Measurements from ENCODE around the gene NLRP13.
"Not testable (repeated sequence)": the region's sequence is repeated elsewhere in the genome, so short reads cannot be mapped to it uniquely, and the experiment has no call there.

NLRP13 gene

DNA sequence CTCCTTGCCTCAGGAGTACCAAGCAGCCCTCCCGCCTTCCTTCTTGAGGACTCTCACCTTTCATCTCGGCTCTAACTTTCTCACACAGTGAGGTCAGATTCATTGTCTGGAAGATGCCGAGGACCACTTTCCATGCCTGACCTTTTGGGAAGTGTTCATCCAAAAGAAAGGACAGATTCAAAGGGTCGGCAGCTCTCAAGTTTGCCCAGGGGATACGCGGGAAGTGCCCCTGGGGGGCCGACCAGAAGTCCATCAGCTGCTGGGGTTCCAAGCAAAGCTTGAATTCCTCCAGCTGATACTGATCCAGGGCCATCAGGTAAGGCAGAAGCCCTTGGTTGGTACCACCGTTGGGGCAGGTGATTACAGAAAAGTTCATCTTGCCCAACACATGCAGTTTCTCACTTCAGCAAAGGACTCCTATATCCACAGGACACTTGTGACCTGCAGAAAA is at the start of gene NLRP13:
Gene NLRP13 (minus strand): TSS at position 401 of the 451 bp plus-strand sequence. CDS start 25 bp downstream, at position 376.
- Histone ChIP-seq H3K36me3 (ENCODE audit: insufficient read depth, low read length) (no peaks in the 10 kb centered on the region), H3K9me3 (ENCODE audit: low read depth, low read length) (no peaks in the 10 kb centered on the region), H3K27ac (no peak within 1 kb of the TSS), H3K4me3 (no peak within 1 kb of the TSS), H3K9ac (ENCODE audit: insufficient read length) (no peak within 1 kb of the TSS)
- DNase-seq (ENCODE audit: low read depth, low spot score) = no peak
- TF ChIP-seq EZH2 (IDR thresholded peaks at IDR 0.05) (no peak), POLR2AphosphoS5 (IDR thresholded peaks at IDR 0.05; ENCODE audit: borderline replicate concordance, low read depth, low read length) (no peak), FOXP2 (optimal IDR thresholded peaks at IDR 0.05; ENCODE audit: control extremely low read depth, extremely low read length, insufficient read depth) (no peak)

DNA sequence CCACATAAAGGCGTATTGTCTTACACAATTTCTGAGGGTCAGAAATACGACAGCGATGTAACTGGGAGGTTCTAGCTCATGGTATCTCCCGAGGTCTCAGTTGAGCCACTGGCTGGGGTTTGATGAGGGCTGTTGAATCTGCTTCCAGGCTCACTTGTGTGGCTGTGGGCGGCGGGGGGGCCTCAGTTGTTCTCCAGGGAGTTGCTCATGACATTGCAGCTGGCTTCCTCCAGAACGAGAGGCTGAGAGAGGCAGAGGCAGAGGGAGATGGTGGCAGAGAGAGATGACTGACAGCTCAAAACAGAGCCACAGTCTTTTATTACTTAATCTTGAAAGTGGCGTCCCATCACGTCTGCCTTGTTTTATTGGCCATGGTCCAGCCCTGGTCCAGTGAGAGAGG is 48.3 kb upstream of the NLRP13 start:
- Histone ChIP-seq H3K9ac (ENCODE audit: insufficient read length) (no peak overlapping the region), H3K36me3 (ENCODE audit: insufficient read depth, low read length) (no peaks in the 10 kb centered on the region), H3K9me3 (ENCODE audit: low read depth, low read length) (no peaks in the 10 kb centered on the region), H3K27ac (no peak overlapping the region), H3K4me3 (no peak overlapping the region)
- no peak for DNase-seq (ENCODE audit: low read depth, low spot score)
- TF ChIP-seq POLR2AphosphoS5 (IDR thresholded peaks at IDR 0.05; ENCODE audit: borderline replicate concordance, low read depth, low read length) (no peak), FOXP2 (optimal IDR thresholded peaks at IDR 0.05; ENCODE audit: control extremely low read depth, extremely low read length, insufficient read depth) (no peak), EZH2 (IDR thresholded peaks at IDR 0.05) (no peak)

- no peaks in the 10 kb centered on the region for H3K36me3 ChIP-seq (ENCODE audit: insufficient read depth, low read length)
- no peak overlapping the region for H3K4me3 ChIP-seq
- no peak overlapping the region for H3K9ac ChIP-seq (ENCODE audit: insufficient read length)
- H3K27ac ChIP-seq = no peak overlapping the region
- H3K9me3 ChIP-seq (ENCODE audit: low read depth, low read length) = no peaks in the 10 kb centered on the region
- TF ChIP-seq EZH2 (IDR thresholded peaks at IDR 0.05) (no peak), FOXP2 (optimal IDR thresholded peaks at IDR 0.05; ENCODE audit: control extremely low read depth, extremely low read length, insufficient read depth) (no peak), POLR2AphosphoS5 (IDR thresholded peaks at IDR 0.05; ENCODE audit: borderline replicate concordance, low read depth, low read length) (no peak)
- DNase-seq (ENCODE audit: low read depth, low spot score) = no peak
These were observed 41.8 kb upstream of the NLRP13 start for GRCh38 chr19:55973982-55974381.

DNA sequence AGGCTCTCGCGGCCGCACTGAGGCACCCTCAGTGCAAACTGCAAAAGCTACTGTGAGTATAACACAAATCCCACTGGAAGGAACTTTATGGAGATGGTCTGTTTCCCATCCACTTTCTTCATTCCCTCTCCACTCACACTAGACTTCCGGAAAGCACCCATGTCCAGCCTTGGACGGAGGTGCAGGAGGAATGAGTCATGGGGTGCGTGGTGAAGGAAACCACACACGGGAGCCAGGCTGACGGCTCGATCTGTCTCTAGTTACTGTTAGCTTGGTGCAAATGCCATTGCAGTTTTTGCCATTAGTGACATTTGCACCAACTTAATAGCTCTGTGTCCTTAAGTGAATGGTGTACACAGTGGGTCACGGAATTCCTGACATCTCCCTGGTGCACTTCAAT is 30.1 kb upstream of the NLRP13 start:
- no peak overlapping the region for H3K27ac ChIP-seq
- no peak for DNase-seq (ENCODE audit: low read depth, low spot score)
- H3K9ac ChIP-seq (ENCODE audit: insufficient read length) = no peak overlapping the region
- TF ChIP-seq POLR2AphosphoS5 (IDR thresholded peaks at IDR 0.05; ENCODE audit: borderline replicate concordance, low read depth, low read length) = no peak
- no peak for TF ChIP-seq FOXP2 (optimal IDR thresholded peaks at IDR 0.05; ENCODE audit: control extremely low read depth, extremely low read length, insufficient read depth)
- TF ChIP-seq EZH2 (IDR thresholded peaks at IDR 0.05) = no peak
- H3K36me3 ChIP-seq (ENCODE audit: insufficient read depth, low read length) = no peaks in the 10 kb centered on the region
- no peaks in the 10 kb centered on the region for H3K9me3 ChIP-seq (ENCODE audit: low read depth, low read length)
- no peak overlapping the region for H3K4me3 ChIP-seq

DNA sequence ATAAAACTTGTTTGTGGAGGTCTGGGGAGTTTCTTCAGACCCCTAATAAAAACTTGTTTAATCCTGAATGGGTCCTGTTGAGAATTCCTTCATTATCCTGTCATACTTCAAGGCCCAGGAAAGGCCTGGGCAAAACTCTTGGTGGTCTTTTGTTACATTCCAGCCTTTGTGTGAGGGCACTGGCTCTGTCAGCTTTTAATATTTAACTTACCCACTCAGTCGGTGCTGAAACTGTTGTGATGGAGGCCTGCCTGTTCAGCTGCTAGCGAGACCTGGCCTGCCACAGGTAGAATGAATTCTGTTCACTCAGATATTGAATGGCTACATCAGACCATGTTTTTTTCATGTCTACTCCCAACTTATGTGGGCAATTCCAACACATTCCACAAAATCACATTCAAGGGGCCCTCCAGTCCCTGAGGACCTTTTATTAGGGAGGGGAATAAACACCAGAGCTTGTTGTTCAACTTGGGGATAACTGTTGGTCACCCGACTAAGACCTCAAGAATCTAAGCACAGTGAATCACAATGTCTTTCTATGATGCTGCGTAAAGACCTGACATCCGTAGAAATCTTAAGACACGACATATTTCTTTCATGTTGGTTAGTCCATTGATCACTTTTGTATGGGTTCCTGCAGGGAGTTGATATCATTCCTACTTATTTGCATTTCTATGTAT is 28.0 kb upstream of the NLRP13 start:
- no peak overlapping the region for H3K9ac ChIP-seq (ENCODE audit: insufficient read length)
- no peak overlapping the region for H3K27ac ChIP-seq
- TF ChIP-seq FOXP2 (optimal IDR thresholded peaks at IDR 0.05; ENCODE audit: control extremely low read depth, extremely low read length, insufficient read depth) = no peak
- no peak for TF ChIP-seq POLR2AphosphoS5 (IDR thresholded peaks at IDR 0.05; ENCODE audit: borderline replicate concordance, low read depth, low read length)
- TF ChIP-seq EZH2 (IDR thresholded peaks at IDR 0.05) = no peak
- no peaks in the 10 kb centered on the region for H3K36me3 ChIP-seq (ENCODE audit: insufficient read depth, low read length)
- no peaks in the 10 kb centered on the region for H3K9me3 ChIP-seq (ENCODE audit: low read depth, low read length)
- no peak overlapping the region for H3K4me3 ChIP-seq
- DNase-seq (ENCODE audit: low read depth, low spot score) = no peak

DNA sequence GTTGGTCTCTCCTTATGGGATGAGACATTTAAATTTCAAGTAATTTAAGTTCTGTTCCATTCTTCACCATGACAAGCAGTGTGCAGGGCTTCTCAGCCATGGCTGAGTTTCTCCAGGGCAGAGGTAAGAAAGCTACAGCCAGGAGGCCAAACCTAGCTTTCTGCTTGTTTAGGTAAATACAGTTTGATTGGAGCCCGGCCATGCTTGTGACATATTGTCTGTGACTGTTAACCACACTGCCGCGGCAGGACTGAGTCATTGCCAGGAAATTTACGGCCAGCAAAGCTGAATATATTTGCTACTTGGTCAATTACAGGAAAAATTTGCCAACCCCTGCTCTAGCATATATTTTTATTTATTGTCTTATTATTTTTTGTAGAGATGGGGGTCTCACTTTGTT is 26.2 kb upstream of the NLRP13 start:
- H3K36me3 ChIP-seq (ENCODE audit: insufficient read depth, low read length) = no peaks in the 10 kb centered on the region
- TF ChIP-seq POLR2AphosphoS5 (IDR thresholded peaks at IDR 0.05; ENCODE audit: borderline replicate concordance, low read depth, low read length) (no peak), FOXP2 (optimal IDR thresholded peaks at IDR 0.05; ENCODE audit: control extremely low read depth, extremely low read length, insufficient read depth) (no peak)
- H3K4me3 ChIP-seq = no peak overlapping the region
- no peak overlapping the region for H3K9ac ChIP-seq (ENCODE audit: insufficient read length)
- no peak for DNase-seq (ENCODE audit: low read depth, low spot score)
- H3K9me3 ChIP-seq (ENCODE audit: low read depth, low read length) = no peaks in the 10 kb centered on the region
- no peak overlapping the region for H3K27ac ChIP-seq

DNA sequence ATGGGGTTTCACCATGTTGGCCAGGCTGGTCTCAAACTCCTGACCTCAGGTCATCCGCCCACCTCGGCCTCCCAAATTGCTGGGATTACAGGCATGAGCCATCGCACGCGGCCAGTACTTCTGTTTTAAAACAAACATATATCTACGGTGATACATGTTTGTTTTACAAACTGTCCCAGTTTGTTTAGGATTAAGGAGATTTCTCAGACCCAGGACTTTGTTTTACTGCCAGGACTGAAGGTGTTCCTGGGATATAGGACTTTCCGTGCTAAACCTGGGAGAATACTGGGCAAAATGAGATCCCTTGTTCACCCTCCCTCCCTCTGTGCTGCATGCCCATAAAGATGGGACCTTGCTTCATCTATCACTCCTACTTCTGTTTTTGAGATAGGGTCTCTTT is 24.3 kb upstream of the NLRP13 start:
- H3K9ac ChIP-seq (ENCODE audit: insufficient read length) = no peak overlapping the region
- no peaks in the 10 kb centered on the region for H3K36me3 ChIP-seq (ENCODE audit: insufficient read depth, low read length)
- TF ChIP-seq FOXP2 (optimal IDR thresholded peaks at IDR 0.05; ENCODE audit: control extremely low read depth, extremely low read length, insufficient read depth) = no peak
- TF ChIP-seq EZH2 (IDR thresholded peaks at IDR 0.05) = no peak
- TF ChIP-seq POLR2AphosphoS5 (IDR thresholded peaks at IDR 0.05; ENCODE audit: borderline replicate concordance, low read depth, low read length) = no peak
- H3K4me3 ChIP-seq = no peak overlapping the region
- DNase-seq (ENCODE audit: low read depth, low spot score) = no peak
- no peaks in the 10 kb centered on the region for H3K9me3 ChIP-seq (ENCODE audit: low read depth, low read length)
- H3K27ac ChIP-seq = no peak overlapping the region

DNA sequence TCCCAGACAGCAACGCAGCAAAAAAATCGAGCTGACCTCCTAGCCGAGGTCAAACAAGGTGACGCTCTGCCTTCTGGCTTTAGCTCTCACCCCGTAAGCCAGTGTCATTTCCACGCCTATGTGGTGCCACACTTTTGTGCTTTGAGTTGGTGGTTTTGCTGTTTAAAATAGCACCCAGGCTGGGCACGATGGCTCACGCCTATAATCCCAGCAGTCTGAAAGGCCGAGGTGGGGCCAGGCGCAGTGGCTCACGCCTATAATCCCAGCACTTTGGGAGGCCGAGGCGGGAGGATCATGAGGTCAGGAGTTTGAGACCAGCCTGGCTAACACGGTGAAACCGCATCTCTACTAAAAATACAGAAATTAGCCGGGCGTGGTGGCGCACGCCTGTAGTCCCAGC is 18.4 kb upstream of the NLRP13 start:
- not testable (repeated sequence) for DNase-seq (ENCODE audit: low read depth, low spot score); H3K4me3 ChIP-seq; H3K36me3 ChIP-seq (ENCODE audit: insufficient read depth, low read length); H3K9me3 ChIP-seq (ENCODE audit: low read depth, low read length); H3K27ac ChIP-seq; H3K9ac ChIP-seq (ENCODE audit: insufficient read length)

GRCh38 chr19:55947532-55947931 is 15.4 kb upstream of the NLRP13 start, which contains the start of gene NLRP8:
Gene NLRP8 (plus strand): TSS chr19:55947832.
- no peak for DNase-seq (ENCODE audit: low read depth, low spot score)
- no peak for TF ChIP-seq FOXP2 (optimal IDR thresholded peaks at IDR 0.05; ENCODE audit: control extremely low read depth, extremely low read length, insufficient read depth)
- TF ChIP-seq POLR2AphosphoS5 (IDR thresholded peaks at IDR 0.05; ENCODE audit: borderline replicate concordance, low read depth, low read length) = no peak
- no peak for TF ChIP-seq EZH2 (IDR thresholded peaks at IDR 0.05)
- no peaks in the 10 kb centered on the region for H3K9me3 ChIP-seq (ENCODE audit: low read depth, low read length)

More at GRCh38 chr19:55947532-55947931, 15.4 kb upstream of the NLRP13 start, which contains the start of gene NLRP8:
- Histone ChIP-seq H3K4me3 (no peak within 1 kb of the TSS), H3K9ac (ENCODE audit: insufficient read length) (no peak within 1 kb of the TSS), H3K27ac (no peak within 1 kb of the TSS), H3K36me3 (ENCODE audit: insufficient read depth, low read length) (no peaks in the 10 kb centered on the region)

All from SK-N-MC (cell line).